SHP77 treated with DMSO at 0.1 percent for 48 hours (cell line): ENCODE results near the gene HMX1.

Experiments
- DNase-seq: peaks from one replicate; lab custom pipeline; 2025; lab: John Stamatoyannopoulos, UW

HMX1 gene

DNA sequence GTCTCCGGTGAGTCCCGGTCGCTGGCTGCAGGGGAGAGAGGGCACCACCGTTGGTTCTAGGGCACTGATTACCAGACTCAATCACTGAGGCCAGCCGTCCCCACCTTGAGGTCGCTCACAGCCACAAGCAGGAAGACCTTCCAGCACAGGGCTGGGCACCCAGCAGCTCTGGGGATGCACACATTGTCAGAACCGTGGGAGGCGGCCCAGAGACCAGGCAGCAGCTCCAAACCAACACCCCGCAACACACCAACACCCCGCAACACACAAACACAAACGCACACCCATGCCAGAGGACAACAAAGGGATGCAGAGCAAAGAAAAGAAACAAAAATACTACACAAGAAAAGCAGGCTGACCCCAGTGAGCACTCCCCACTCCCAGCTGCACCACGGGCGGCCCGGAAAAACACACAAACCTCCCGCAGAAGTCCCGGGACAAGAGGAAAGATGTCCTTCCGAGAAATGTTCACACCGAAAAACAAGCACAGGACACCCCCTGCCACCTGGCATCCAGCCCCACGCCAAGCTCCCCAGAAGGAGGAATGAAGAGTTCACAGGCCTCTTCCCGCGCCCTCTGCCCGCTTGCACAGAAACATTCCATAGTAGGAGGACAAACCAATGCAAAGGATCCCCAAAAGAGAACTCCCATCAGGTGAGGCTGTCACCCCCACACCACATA lies 3.2 kb downstream of the HMX1 start:
- no peak for DNase-seq

GRCh38 chr4:8867624-8868320 lies 3.9 kb downstream of the HMX1 start:
- no peak for DNase-seq

DNA sequence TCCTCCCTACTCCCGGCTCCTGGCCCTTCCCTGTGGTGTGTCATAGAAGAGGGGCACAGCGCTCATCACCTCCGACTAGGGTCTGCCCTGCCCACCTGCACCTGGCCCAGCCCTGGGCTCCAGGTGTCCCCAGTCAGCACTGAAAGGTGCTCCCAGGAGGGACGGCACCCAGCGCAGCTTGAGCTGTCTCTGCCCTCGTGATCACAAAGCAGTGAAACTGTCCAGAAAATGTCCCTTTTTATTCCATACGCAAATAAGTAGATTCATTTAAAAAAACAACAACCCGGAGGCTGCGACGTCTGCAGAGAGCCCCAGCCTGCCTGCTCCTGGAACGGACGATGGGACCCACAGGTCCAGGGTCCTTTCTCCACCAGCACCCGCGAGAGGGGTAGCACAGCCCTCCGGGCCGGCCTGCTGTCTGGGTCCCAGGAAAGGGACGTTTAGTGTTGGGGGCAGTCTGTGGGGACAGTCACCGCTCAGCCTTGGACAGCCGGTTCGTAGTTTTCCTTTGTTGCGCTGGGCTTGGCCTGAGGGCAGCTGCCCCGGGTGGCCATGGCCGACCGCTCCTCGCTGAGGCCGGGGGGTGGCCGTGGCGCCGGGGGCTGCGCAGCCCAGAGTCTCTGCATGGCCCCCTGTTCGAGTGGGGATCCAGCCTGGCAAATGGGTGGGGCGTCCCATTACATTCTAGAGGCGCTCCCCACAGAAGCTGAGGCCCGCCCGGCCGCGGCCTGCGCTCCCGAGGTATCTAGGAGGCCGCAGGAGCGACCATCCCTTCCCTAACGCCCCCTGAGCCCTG lies 4.6 kb downstream of the HMX1 start:
- DNase-seq = no peak

DNA sequence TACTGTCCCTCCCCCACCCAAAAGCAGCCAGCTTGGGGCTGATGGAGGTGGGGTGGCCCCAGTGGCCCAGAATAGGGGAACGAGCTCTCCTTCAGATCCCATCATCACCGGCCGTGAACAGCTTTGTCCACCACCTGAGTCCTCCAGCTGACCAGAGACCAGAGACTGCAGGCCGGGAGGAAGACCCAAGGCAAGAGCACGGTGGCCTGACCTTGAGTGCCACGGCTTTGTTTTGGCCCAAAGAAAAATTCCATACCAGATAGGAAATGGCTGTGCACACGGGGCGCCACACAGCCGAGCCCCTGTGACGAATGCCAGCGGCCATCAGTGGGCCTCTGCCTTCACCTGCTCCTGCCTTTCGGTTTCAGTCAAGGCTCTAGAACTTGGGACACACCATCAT lies 5.2 kb downstream of the HMX1 start:
- no peak for DNase-seq

DNA sequence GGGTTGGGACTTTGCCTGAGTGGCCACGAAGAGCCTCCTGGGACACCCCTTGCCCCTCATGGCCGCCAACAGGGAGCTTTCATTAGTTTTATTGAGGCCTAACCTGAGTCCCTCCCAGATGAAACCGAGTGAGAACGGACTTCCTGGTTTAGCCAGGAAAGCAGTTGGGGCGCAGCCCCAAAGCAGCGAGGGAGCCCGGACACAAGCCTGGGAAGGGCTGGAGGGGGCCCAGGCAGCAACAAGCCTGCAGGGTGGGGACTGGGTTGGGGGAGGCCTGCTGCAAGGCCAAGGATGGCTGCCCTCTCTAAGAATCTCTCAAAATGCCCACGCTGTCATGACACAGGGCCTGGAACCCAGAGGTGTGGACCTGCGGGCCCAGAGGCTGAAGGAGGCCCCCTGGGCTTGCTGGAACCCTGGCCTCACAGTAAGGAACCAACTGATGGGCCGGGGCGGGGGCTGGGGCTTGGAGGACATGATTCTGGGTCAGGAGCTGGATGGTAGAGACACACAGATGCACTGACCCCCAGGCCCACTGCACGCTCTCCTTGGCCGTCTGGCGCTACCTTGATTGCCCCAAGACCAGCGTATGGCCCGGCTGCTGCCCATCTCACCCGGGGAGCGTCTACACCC lies 5.8 kb downstream of the HMX1 start:
- DNase-seq = no peak

GRCh38 chr4:8864912-8865680 lies 6.5 kb downstream of the HMX1 start:
- DNase-seq = no peak

DNA sequence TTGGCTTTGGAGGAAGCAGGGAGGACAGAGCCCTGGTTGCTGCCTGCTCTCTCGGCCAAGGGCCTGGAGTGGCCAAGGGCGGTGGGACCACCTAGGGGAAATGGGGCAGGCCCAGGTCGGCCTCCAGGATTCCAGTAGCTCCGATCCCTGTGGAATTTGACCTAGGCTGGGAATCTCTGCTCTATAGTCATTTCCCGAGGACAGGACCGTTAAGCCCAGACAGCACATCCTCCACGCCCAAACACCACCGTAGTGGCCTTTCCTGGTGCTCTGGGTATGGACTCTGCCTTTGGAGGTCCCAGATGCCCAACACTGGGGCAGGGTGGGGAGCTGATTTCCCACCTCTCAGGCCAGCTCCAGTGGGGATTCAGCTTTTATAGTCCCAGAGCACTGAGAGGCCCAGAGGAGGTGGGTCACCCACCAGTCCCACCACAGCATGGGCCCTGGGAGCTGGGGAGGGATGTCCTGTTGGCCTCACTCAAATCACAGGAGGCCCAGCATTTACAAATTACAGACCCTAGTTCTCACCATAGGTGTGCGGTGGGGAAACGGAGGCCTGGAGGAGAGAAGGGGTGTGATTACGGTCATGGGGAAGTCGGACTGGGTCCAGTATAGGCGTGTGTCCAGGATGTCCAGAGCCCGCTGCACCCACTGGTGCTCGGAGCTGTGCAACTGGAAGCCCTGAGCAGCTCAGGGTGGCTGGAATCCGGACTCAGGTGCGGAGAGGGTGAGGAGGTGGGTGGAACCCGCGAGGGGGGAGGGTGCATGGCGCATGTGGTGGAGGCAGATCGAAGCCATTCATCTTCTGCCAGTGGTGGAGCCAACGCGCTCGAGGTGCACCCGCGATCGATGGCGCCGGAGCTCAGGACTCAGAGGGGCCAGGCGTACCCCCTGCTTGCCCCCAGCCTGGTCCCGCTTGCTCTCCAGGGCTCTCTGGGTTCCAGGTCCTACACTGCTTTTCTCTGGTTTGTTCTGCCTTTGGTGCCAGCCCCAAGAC lies 7.7 kb downstream of the HMX1 start:
- no peak for DNase-seq

GRCh38 chr4:8862800-8863685 lies 8.6 kb downstream of the HMX1 start:
- no peak for DNase-seq

GRCh38 chr4:8862334-8862733 lies 9.3 kb downstream of the HMX1 start:
- DNase-seq = no peak

- DNase-seq = no peak
Observed at GRCh38 chr4:8861576-8862295, 9.9 kb downstream of the HMX1 start.

GRCh38 chr4:8860892-8861575 lies 10.6 kb downstream of the HMX1 start:
- DNase-seq = no peak

GRCh38 chr4:8860096-8860891 lies 11.3 kb downstream of the HMX1 start:
- DNase-seq = no peak

DNA sequence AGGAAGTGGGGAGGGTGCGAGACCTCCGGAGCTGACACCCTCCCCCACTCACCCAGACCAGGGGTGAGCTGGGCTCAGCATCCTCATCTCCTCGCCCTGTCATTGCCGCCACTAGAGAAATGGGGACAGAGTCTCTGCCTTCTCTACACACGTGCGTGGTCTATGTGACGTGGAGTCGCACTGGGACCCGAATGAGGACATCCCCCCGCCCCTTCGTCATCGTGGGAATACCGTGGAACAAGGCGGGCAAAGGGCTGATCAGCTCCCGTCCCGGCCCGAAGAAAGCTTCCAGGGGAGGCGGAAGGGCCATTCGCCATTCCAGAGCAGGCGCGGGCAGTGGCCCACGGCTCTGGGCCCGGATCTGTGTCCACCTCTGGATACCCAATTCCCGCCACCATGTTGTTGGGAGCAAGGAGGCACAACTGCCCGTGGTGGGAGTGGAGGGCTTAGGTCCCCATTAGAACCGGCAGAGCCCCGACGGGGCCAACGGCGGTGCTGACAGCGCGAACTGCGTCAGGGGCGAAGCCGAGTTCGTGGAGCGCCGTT lies 12.0 kb downstream of the HMX1 start:
- no peak for DNase-seq

GRCh38 chr4:8858701-8859210 lies 12.9 kb downstream of the HMX1 start:
- DNase-seq = no peak

DNA sequence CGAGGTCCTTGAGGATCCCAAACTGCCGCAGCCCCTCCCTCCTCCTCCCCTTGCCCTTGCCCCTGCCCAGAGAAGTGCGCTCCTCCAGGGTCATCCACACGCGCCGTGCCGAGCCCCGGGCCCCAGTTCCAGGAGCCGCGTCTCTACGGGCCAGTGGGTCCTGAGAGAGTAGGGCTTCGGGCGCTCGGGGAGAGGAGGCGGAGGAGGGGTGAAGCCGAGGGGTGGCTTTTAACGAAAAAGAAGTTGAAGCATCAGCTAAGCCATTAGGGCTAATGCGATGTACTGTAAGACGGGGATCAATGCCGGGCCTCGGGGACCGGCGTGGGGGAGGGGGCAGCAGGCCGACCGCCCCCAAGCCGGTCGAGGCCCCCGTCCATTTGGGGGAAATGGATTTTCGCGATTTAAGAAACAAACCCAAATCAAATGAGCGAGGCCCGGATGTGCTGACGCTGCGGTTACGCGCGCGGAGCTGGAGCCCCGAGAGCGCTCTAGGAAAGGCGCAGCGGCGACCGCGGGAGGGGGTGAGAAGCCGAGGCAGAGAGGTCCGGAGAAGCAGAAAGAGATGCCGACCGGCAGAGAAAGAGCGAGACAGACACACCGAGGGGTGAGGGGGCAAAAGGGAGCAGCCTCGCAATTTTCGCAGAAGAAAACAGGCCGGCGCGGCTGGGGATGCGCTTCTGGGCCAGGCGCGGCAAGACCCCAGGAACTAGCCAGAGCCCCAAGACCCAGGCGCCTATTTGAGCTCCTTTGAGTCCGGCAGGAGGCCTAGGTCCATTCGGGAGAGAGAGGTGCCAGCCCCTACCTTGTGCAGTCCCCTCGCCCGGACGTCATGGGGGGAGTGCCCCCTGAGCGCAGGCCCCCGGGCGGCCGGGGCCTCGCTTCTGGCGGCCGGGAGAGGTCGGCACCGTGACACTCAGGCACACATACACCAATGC lies 13.6 kb downstream of the HMX1 start:
- DNase-seq = no peak
